Mucosa of descending colon (tissue), 3 donors: ENCODE measurements around the gene CISTR. TPM values are rescaled to one million over a fixed set of nuclear protein-coding genes. Genes with fewer than 3 reads are reported as not detected.

ENCODE experiments used
- ATAC-seq: fragments of 200-7000 bp; cut with Tn5 transposase; one replicate; pipeline ENCODE4 v1.9.1; 2020; ENCODE audit warnings: mild to moderate bottlenecking, moderate library complexity
- DNase-seq, 3 donors: peaks; one replicate each; pipeline ENCODE4 v3.0.0-alpha.2; 2020
- H3K36me3 ChIP-seq: fragments of 200-600 bp; one replicate; pipeline ENCODE4 v1.8.0; 2021; ENCODE audit warnings: low read depth, mild to moderate bottlenecking
- H3K4me1 ChIP-seq: fragments of 200-600 bp; one replicate; pipeline ENCODE4 v1.8.0; 2021; ENCODE audit warnings: low read depth, mild to moderate bottlenecking
- H3K4me3 ChIP-seq: fragments of 200-600 bp; one replicate; pipeline ENCODE4 v1.8.0; 2021; ENCODE audit warnings: mild to moderate bottlenecking
- H3K9me3 ChIP-seq: fragments of 200-600 bp; one replicate; pipeline ENCODE4 v1.8.0; 2021; ENCODE audit warnings: mild to moderate bottlenecking
- intact Hi-C, 2 donors: fragments of 100-400 bp; cut with DNase I in 1 of 2; cut with micrococcal nuclease in 1 of 2; formaldehyde crosslinking; loops; one replicate each; pipeline versions ENCODE4 v1.11.0 to v1.11.1; 2022; cut with DNase I, micrococcal nuclease
- total RNA-seq, 3 donors: library from RNA; stranded (reverse); fragmentation: NEBNext Ultra II Directional in 2 of 3; extraction: Animal tissue kit (Norgen Biotek cat#: 25700) in 2 of 3; gene quantifications; one replicate each; pipeline versions ENCODE4 v1.2.1 to v1.2.4, GENCODE V29; 2021 to 2023
- TF ChIP-seq, protein P1 (sequence below): fragments of 200-600 bp; IDR thresholded peaks from one replicate; pipeline ENCODE4 v1.8.0; 2022; ENCODE audit warnings: antibody characterized with exemption, mild to moderate bottlenecking
- donor health status: DM: no; HTN: no; CAD: no; lungs with moderate emphysema.
- donor health status: DM: no; HTN: no; CAD: no.
- donor health status: DM: no; HTN: yes; CAD: no.

The CISTR gene
- total RNA-seq, 3 donors from 2014 or later = not detected

GRCh38 chr12:53789570-53789969 is 37.8 kb upstream of the CISTR start:
- Histone ChIP-seq H3K4me1 (no peaks in the 10 kb centered on the region), H3K4me3 (no peak overlapping the region), H3K9me3 (no peaks in the 10 kb centered on the region), H3K36me3 (no peaks in the 10 kb centered on the region)
- DNase-seq = no peak
- TF ChIP-seq, protein P1, sequence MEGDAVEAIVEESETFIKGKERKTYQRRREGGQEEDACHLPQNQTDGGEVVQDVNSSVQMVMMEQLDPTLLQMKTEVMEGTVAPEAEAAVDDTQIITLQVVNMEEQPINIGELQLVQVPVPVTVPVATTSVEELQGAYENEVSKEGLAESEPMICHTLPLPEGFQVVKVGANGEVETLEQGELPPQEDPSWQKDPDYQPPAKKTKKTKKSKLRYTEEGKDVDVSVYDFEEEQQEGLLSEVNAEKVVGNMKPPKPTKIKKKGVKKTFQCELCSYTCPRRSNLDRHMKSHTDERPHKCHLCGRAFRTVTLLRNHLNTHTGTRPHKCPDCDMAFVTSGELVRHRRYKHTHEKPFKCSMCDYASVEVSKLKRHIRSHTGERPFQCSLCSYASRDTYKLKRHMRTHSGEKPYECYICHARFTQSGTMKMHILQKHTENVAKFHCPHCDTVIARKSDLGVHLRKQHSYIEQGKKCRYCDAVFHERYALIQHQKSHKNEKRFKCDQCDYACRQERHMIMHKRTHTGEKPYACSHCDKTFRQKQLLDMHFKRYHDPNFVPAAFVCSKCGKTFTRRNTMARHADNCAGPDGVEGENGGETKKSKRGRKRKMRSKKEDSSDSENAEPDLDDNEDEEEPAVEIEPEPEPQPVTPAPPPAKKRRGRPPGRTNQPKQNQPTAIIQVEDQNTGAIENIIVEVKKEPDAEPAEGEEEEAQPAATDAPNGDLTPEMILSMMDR = no peak
- intact Hi-C loops = no loop called here
- no peak for ATAC-seq

GRCh38 chr12:53788892-53789291 is 37.1 kb upstream of the CISTR start:
- no peak for ATAC-seq
- no peaks in the 10 kb centered on the region for H3K9me3 ChIP-seq
- intact Hi-C loops = no loop called here

GRCh38 chr12:53786411-53786810 is 34.6 kb upstream of the CISTR start:
- H3K9me3 ChIP-seq = no peaks in the 10 kb centered on the region
- H3K4me1 ChIP-seq = no peaks in the 10 kb centered on the region
- intact Hi-C loops = no loop called here
- ATAC-seq (no peak), DNase-seq (no peak)
- H3K36me3 ChIP-seq = no peaks in the 10 kb centered on the region
- TF ChIP-seq, protein P1 = no peak
- no peak overlapping the region for H3K4me3 ChIP-seq

More at GRCh38 chr12:53788892-53789291, 37.1 kb upstream of the CISTR start:
- DNase-seq = no peak
- TF ChIP-seq, protein P1 = no peak
- H3K4me1 ChIP-seq = no peaks in the 10 kb centered on the region
- H3K4me3 ChIP-seq = no peak overlapping the region
- H3K36me3 ChIP-seq = no peaks in the 10 kb centered on the region

DNA sequence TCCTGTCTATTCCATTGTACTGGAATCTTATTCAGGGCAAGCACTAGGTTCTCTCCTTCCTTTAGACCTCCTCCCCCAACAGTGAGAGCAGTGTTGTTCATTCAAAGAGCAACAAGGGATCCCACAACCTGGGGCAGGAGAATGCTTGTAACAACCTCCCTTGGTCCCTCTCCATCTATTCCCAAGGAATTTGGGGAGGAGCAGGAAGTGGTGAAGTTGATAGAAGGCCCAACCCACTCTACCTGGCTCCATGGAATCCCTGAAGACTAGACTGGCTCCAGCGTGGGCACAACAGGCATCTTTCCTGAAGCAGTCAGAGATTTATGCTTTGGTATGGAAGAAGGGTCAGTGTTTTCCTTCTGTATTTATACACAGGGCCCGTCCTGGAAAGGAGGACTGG is 33.4 kb upstream of the CISTR start:
- TF ChIP-seq, protein P1 = no peak
- Histone ChIP-seq H3K4me1 (no peaks in the 10 kb centered on the region), H3K9me3 (no peaks in the 10 kb centered on the region), H3K4me3 (no peak overlapping the region), H3K36me3 (no peaks in the 10 kb centered on the region)
- no peak for DNase-seq
- ATAC-seq = no peak
- intact Hi-C loops = no loop called here

- intact Hi-C loops = no loop called here
- Histone ChIP-seq H3K9me3 (no peaks in the 10 kb centered on the region), H3K4me1 (no peaks in the 10 kb centered on the region), H3K36me3 (no peaks in the 10 kb centered on the region), H3K4me3 (no peak overlapping the region)
- TF ChIP-seq, protein P1 = no peak
- peak; percentile 36 for ATAC-seq
- DNase-seq = no peak
Observed at GRCh38 chr12:53782093-53782703, 30.4 kb upstream of the CISTR start.
